Transverse colon (tissue), 4 donors: ENCODE results near the gene TDRD3. TPM values are rescaled to one million over a fixed set of nuclear protein-coding genes. Genes with fewer than 3 reads are reported as not detected.

Experiments
- DNase-seq: peaks from one replicate; pipeline ENCODE4 v3.0.0-alpha.2; 2019
- H3K27ac ChIP-seq, 4 donors: fragments of 200-600 bp; sonication (generic); 2 replicates each; pipeline ENCODE4 v1.5.1; 2016 to 2018; ENCODE audit warnings: inconsistent platforms in 4 of 4
- H3K27me3 ChIP-seq: fragments of 200-600 bp; sonication (generic); 2 replicates; pipeline ENCODE4 v1.5.1; 2017; ENCODE audit warnings: inconsistent platforms
- H3K36me3 ChIP-seq, 4 donors: fragments of 200-600 bp; sonication (generic); 2 replicates each; pipeline ENCODE4 v1.5.1; 2017 to 2019; ENCODE audit warnings: inconsistent platforms in 4 of 4
- H3K4me1 ChIP-seq, 4 donors: fragments of 200-600 bp; sonication (generic); 2 replicates each; pipeline ENCODE4 v1.5.1; 2017 to 2020; ENCODE audit warnings: inconsistent platforms in 4 of 4
- H3K4me3 ChIP-seq, 4 donors: fragments of 200-600 bp; sonication (generic); 1 replicate in 1 of 4; 2 replicates in 3 of 4; pipeline versions ENCODE4 v1.5.1 to v1.6.1; 2017 to 2019; ENCODE audit warnings: inconsistent platforms in 4 of 4
- H3K9me3 ChIP-seq, 2 donors: fragments of 200-600 bp; sonication (generic); 2 replicates each; pipeline ENCODE4 v1.5.1; 2017 to 2019; ENCODE audit warnings: inconsistent platforms in 2 of 2
- CTCF ChIP-seq, 5 experiments: fragments of 200-600 bp in 3 of 5; fragments of 450-650 bp in 2 of 5; sonication (generic) in 3 of 5; IDR thresholded peaks; 1 replicate in 2 of 5; 2 replicates in 3 of 5; pipeline ENCODE4 v1.5.1; 2016 to 2017; ENCODE audit warnings: antibody characterized with exemption in 5 of 5, inconsistent platforms in 3 of 5, mild to moderate bottlenecking in 2 of 5, moderate library complexity in 1 of 5
- EP300 ChIP-seq: sonication (generic); formaldehyde crosslinking; IDR thresholded peaks from one replicate; pipeline ENCODE4 v1.6.1; 2017; ENCODE audit warnings: antibody characterized with exemption, low read depth
- POLR2A ChIP-seq: fragments of 450-650 bp; IDR thresholded peaks from one replicate; pipeline ENCODE4 v1.6.1; 2016; ENCODE audit warnings: antibody characterized with exemption, mild to moderate bottlenecking, moderate library complexity
- POLR2AphosphoS5 ChIP-seq, 3 donors: sonication (generic); formaldehyde crosslinking; IDR thresholded peaks; one replicate each; pipeline ENCODE4 v1.6.1; 2016; ENCODE audit warnings: antibody characterized with exemption in 3 of 3
- WGBS, 2 donors: methylation state at CpG; one replicate each; pipeline ENCODE4 v1.1.5; 2018; ENCODE audit warnings: low coverage in 1 of 2; 5-methylcytosine and 5-hydroxymethylcytosine counted together
- in situ Hi-C, 4 donors: fragments of 200-750 bp; cut with MboI; loops; one replicate each; pipeline versions ENCODE4 v1.15.0 to v1.15.1; 2017; ENCODE audit warnings: low sequenced_read_pairs in 3 of 4, low pct_ligation_motif_present in 1 of 4, low pct_unique_long_range_greater_than_20kb in 1 of 4
- intact Hi-C: fragments of 100-400 bp; cut with DNase I; formaldehyde crosslinking; loops from one replicate; pipeline ENCODE4 v1.15.1; 2023; ENCODE audit warnings: low total_unique reads
- total RNA-seq, 4 donors: library from RNA; depleted of rRNA; stranded (reverse); fragments of >200 nt; gene quantifications; one replicate each; pipeline ENCODE4 v1.1.0, GENCODE V29; 2016

TDRD3 gene
- total RNA-seq, 4 donors from 2014 or later: 20.9 to 73.4 (median 33.9) TPM

GRCh38 chr13:60574735-60575134 lies 177.7 kb downstream of the TDRD3 start:
- intact Hi-C loops (no loop called here), in situ Hi-C loops (no loop called here)
- H3K27me3 ChIP-seq: no peaks in the 10 kb centered on the region
- H3K36me3 ChIP-seq: no peaks in the 10 kb centered on the region
- WGBS, 2 donors: 94 to 98% methylated on average over 5 of the region's 5 CpGs
- no peak for TF ChIP-seq POLR2A
- no peak for TF ChIP-seq CTCF (IDR thresholded peaks at IDR 0.05)
- TF ChIP-seq EP300: no peak
- TF ChIP-seq POLR2AphosphoS5 (IDR thresholded peaks at IDR 0.05): no peak
- no peak overlapping the region for H3K27ac ChIP-seq
- no peaks in the 10 kb centered on the region for H3K9me3 ChIP-seq
- no peak for DNase-seq
- H3K4me3 ChIP-seq: no peak overlapping the region
- peaks cover 0 to 7% (median 1%) of the 10 kb centered on the region in 4 donors for H3K4me1 ChIP-seq

- Histone ChIP-seq H3K9me3 (no peaks in the 10 kb centered on the region), H3K4me1 (peaks cover 0 to 7% (median 1%) of the 10 kb centered on the region in 4 donors), H3K27me3 (no peaks in the 10 kb centered on the region), H3K4me3 (no peak overlapping the region), H3K36me3 (no peaks in the 10 kb centered on the region), H3K27ac (no peak overlapping the region)
- 80 to 86% methylated on average over 1 of the region's 1 CpG for WGBS, 2 donors
- intact Hi-C loops: no loop called here
- in situ Hi-C loops: no loop called here
- TF ChIP-seq POLR2A: no peak
- TF ChIP-seq CTCF (IDR thresholded peaks at IDR 0.05): no peak
- no peak for TF ChIP-seq EP300
- no peak for TF ChIP-seq POLR2AphosphoS5 (IDR thresholded peaks at IDR 0.05)
- DNase-seq: no peak
Observed at GRCh38 chr13:60575142-60575541, 178.1 kb downstream of the TDRD3 start.

GRCh38 chr13:60577761-60578160 lies 180.7 kb downstream of the TDRD3 start:
- DNase-seq: no peak
- no peaks in the 10 kb centered on the region for H3K27me3 ChIP-seq
- WGBS, 2 donors: 54 to 69% methylated on average over 3 of the region's 3 CpGs
- no peaks in the 10 kb centered on the region for H3K9me3 ChIP-seq
- intact Hi-C loops: no loop called here
- in situ Hi-C loops: no loop called here
- no peak overlapping the region for H3K4me3 ChIP-seq
- H3K36me3 ChIP-seq: no peaks in the 10 kb centered on the region
- peaks cover 0 to 2% (median 1%) of the 10 kb centered on the region in 4 donors for H3K4me1 ChIP-seq
- H3K27ac ChIP-seq: no peak overlapping the region
- no peak for TF ChIP-seq POLR2AphosphoS5 (IDR thresholded peaks at IDR 0.05)
- no peak for TF ChIP-seq CTCF (IDR thresholded peaks at IDR 0.05)
- no peak for TF ChIP-seq POLR2A
- no peak for TF ChIP-seq EP300

GRCh38 chr13:60583196-60583888 lies 186.3 kb downstream of the TDRD3 start:
- intact Hi-C loops: no loop called here
- Histone ChIP-seq H3K4me3 (no peak overlapping the region), H3K4me1 (peaks cover 0 to 13% (median 3%) of the 10 kb centered on the region in 4 donors), H3K27ac (peak overlapping the region; percentile 52 to 60 (median 54)), H3K36me3 (no peaks in the 10 kb centered on the region), H3K27me3 (no peaks in the 10 kb centered on the region), H3K9me3 (no peaks in the 10 kb centered on the region)
- no peak for TF ChIP-seq POLR2A
- in situ Hi-C loops: no loop called here
- 65 to 81% methylated on average over 7 to 9 of the region's 9 CpGs for WGBS, 2 donors
- no peak for DNase-seq
